HCT116 (cell line): Measurements from ENCODE around the gene FGFRL1.

ENCODE experiments used
- CEBPB ChIP-seq: IDR thresholded peaks from 2 replicates; pipeline ENCODE4 v1.6.1; 2012; ENCODE audit warnings: low read depth
- CTCF ChIP-seq, 3 experiments: fragments of 200-600 bp in 1 of 3; sonication (generic) in 1 of 3; IDR thresholded peaks in 2 of 3; conservative IDR thresholded peaks in 1 of 3; 2 replicates each; pipeline ENCODE4 v1.5.1; 2012 to 2017; ENCODE audit warnings: low read depth in 2 of 3, low read length in 2 of 3, antibody characterized with exemption in 1 of 3, borderline replicate concordance in 1 of 3, control low read depth in 1 of 3, mild to moderate bottlenecking in 1 of 3, mixed read lengths in 1 of 3, mixed run types in 1 of 3, moderate library complexity in 1 of 3; ENCODE audit not compliant: insufficient read depth in 1 of 3
- EZH2 ChIP-seq: fragments of 200-600 bp; sonication (generic); IDR thresholded peaks from 2 replicates; pipeline ENCODE4 v1.6.1; 2017; ENCODE audit warnings: antibody characterized with exemption, mixed run types
- FOSL1 ChIP-seq: IDR thresholded peaks from 2 replicates; pipeline ENCODE4 v1.6.1; 2012; ENCODE audit warnings: low read depth
- MAX ChIP-seq: IDR thresholded peaks from 2 replicates; pipeline ENCODE4 v1.6.1; 2012
- POLR2A ChIP-seq: IDR thresholded peaks from 2 replicates; pipeline ENCODE4 v1.7.0; 2011; ENCODE audit warnings: borderline replicate concordance; ENCODE audit not compliant: insufficient read depth, insufficient read length; ENCODE audit errors: extremely low read depth
- RAD21 ChIP-seq: IDR thresholded peaks from 2 replicates; pipeline ENCODE4 v1.6.1; 2012; ENCODE audit warnings: low read depth, mild to moderate bottlenecking
- SP1 ChIP-seq: IDR thresholded peaks from 2 replicates; pipeline ENCODE4 v1.6.1; 2012; ENCODE audit warnings: low read depth
- TCF7L2 ChIP-seq: IDR thresholded peaks from 2 replicates; pipeline ENCODE4 v1.7.0; 2011; ENCODE audit warnings: borderline replicate concordance, inconsistent platforms; ENCODE audit not compliant: insufficient read depth, insufficient read length; ENCODE audit errors: extremely low read depth
- ZFX ChIP-seq: fragments of 450-650 bp; IDR thresholded peaks from 2 replicates; pipeline ENCODE4 v1.6.1; 2017

DNA sequence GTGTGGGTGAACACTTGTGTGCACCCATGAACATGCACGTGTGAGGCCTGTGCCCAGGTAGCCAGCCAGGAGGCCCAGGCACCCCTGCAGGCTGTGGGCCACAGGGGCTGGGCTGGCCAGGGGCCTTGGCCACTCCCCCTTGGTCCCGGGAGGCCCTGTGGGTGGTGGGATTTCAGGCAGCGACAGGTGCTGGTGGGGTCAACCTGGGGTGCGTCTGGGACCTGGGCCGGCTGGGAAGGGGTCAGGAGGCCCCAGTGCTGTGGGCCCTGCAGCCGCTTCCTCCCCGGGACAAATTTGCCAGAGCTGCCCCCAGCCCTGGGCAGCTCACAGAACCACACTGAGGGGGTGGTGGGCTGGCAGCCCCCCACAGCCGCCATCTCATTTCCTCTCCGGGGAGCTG lies 7.9 kb downstream of the FGFRL1 start:
- TF ChIP-seq EZH2 (no peak), CEBPB (no peak), ZFX (no peak), POLR2A (no peak), RAD21 (no peak), CTCF (IDR thresholded peaks at IDR 0.05 in 2 of 3, conservative IDR thresholded peaks at IDR 0.05 in 1 of 3; ENCODE audit: borderline replicate concordance in 1 of 3, insufficient read depth in 1 of 3, low read depth in 2 of 3, low read length in 2 of 3) (no peak), MAX (no peak), FOSL1 (no peak), TCF7L2 (no peak), SP1 (no peak)
